Measurements from ENCODE around the gene C2orf76. TPM values are rescaled to one million over a fixed set of nuclear protein-coding genes. Genes with fewer than 3 reads are reported as not detected.

C2orf76 gene
- total and polyA plus RNA-seq, 10 of the 15 experiments (the other 5 are each of a cell fraction or from before 2014, with no cell fraction given): 14.0 to 46.1 (median 25.4) TPM

DNA sequence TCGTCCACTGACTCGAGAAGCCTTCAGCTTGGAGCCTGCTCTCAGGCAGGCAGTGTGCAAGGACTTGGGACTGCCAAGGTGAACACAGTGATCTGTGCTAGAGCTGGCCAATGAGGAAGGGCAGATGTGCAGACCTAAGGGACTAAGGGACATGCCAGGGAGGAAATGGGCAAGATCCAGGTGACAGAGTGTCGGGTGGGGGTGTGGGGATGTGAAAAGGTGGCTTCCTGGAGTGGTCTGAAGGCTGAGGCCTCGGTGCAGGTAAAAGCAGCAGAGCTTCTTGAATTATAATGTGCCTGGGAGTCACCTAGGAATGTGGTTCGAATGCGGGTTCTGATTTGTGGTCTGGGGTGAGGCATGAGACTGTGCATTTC is 101.0 kb downstream of the C2orf76 start:
- intact Hi-C loops (cut with micrococcal nuclease; ENCODE audit: unreplicated experiment): loop anchor here (1.0 kb wide), 1 partner anchor 384 kb away; no protein-coding TSS in a partner anchor
- H3K27me3 ChIP-seq (replicated peaks in 1 of 2; ENCODE audit: control insufficient read depth in 2 of 2, insufficient read depth in 2 of 2, low read length in 1 of 2): no peaks in the 10 kb centered on the region
- no peak overlapping the region for H3K4me2 ChIP-seq (ENCODE audit: control insufficient read depth, insufficient read depth)
- no peaks in the 10 kb centered on the region for H3K9me3 ChIP-seq (replicated peaks; ENCODE audit: control insufficient read depth, insufficient read depth, low read length)
- H3K4me3 ChIP-seq: no peak overlapping the region
- H3K79me2 ChIP-seq (ENCODE audit: control insufficient read depth, insufficient read depth, low read length): no peaks in the 10 kb centered on the region
- SMC1A ChIA-PET (ENCODE audit: uncharacterized antibody, unreplicated experiment): interaction anchor here (0.6 to 1.8 kb wide), 6 partner anchors 16 to 384 kb away, joined by 3 to 4 read pairs (median 4); no protein-coding TSS in a partner anchor
- H3K4me1 ChIP-seq (ENCODE audit: control insufficient read depth, insufficient read depth, low read length): no peaks in the 10 kb centered on the region
- RAD21 ChIA-PET (ENCODE audit: unreplicated experiment): interaction anchor here (3.2 kb wide), 1 partner anchor 384 kb away, joined by 10 read pairs; no protein-coding TSS in a partner anchor
- no peak overlapping the region for H3K27ac ChIP-seq (ENCODE audit: control insufficient read depth, insufficient read depth)
- POLR2A ChIA-PET: no interaction called here
- no peak for TF ChIP-seq CHD2 (IDR thresholded peaks at IDR 0.05; ENCODE audit: borderline replicate concordance, low read depth, low read length)
- TF ChIP-seq, protein P1, sequence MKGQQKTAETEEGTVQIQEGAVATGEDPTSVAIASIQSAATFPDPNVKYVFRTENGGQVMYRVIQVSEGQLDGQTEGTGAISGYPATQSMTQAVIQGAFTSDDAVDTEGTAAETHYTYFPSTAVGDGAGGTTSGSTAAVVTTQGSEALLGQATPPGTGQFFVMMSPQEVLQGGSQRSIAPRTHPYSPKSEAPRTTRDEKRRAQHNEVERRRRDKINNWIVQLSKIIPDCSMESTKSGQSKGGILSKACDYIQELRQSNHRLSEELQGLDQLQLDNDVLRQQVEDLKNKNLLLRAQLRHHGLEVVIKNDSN (IDR thresholded peaks at IDR 0.05; ENCODE audit: borderline replicate concordance, extremely low read length, insufficient read depth, low read depth, low read length): no peak
- TF ChIP-seq, protein P2, sequence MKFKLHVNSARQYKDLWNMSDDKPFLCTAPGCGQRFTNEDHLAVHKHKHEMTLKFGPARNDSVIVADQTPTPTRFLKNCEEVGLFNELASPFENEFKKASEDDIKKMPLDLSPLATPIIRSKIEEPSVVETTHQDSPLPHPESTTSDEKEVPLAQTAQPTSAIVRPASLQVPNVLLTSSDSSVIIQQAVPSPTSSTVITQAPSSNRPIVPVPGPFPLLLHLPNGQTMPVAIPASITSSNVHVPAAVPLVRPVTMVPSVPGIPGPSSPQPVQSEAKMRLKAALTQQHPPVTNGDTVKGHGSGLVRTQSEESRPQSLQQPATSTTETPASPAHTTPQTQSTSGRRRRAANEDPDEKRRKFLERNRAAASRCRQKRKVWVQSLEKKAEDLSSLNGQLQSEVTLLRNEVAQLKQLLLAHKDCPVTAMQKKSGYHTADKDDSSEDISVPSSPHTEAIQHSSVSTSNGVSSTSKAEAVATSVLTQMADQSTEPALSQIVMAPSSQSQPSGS (IDR thresholded peaks at IDR 0.05; ENCODE audit: low read length): no peak
- TF ChIP-seq IRF4 (IDR thresholded peaks at IDR 0.05; ENCODE audit: low read depth, low read length): no peak
- no peak for TF ChIP-seq NBN (IDR thresholded peaks at IDR 0.05)
- TF ChIP-seq RAD21 (IDR thresholded peaks at IDR 0.05; ENCODE audit: insufficient read depth, low read depth, low read length): no peak
- TF ChIP-seq ETV6 (conservative IDR thresholded peaks at IDR 0.05 in 1 of 2, IDR thresholded peaks at IDR 0.05 in 1 of 2; ENCODE audit: borderline replicate concordance in 1 of 2, low read depth in 1 of 2): no peak
- no peak for TF ChIP-seq KDM1A (IDR thresholded peaks at IDR 0.05; ENCODE audit: borderline replicate concordance)
- TF ChIP-seq RELA (IDR thresholded peaks at IDR 0.05; ENCODE audit: borderline replicate concordance, partially characterized antibody): no peak
- TF ChIP-seq HDGF (IDR thresholded peaks at IDR 0.05): no peak
- FAIRE-seq: no peak
- 49% methylated on average over 6 of the region's 6 CpGs for WGBS (ENCODE audit: insufficient coverage, insufficient replicate concordance, low lambda C conversion rate, missing lambda C conversion rate)
- in situ Hi-C loops (cut with MboI): no loop called here
- CTCF ChIA-PET: interaction anchor here (0.8 to 1.9 kb wide), 7 partner anchors 39 to 384 kb away, joined by 3 to 10 read pairs (median 4); partner anchors contain the start of genes C2orf76 and DBI
- no peaks in the 10 kb centered on the region for H4K20me1 ChIP-seq (ENCODE audit: control insufficient read depth, insufficient read depth)
- peaks cover 0 to 2% of the 10 kb centered on the region in 2 experiments; a peak in 1 of 4 replicates for H3K36me3 ChIP-seq (ENCODE audit: control insufficient read depth in 2 of 2, insufficient read depth in 2 of 2, low read length in 1 of 2)
- BruUV-seq (replicated peaks): no TSS peak
- no peak overlapping the region for H2AFZ ChIP-seq (ENCODE audit: control insufficient read depth, low read depth, low read length)
- no peak for ATAC-seq
- no peak overlapping the region for H3K9ac ChIP-seq (ENCODE audit: control insufficient read depth, insufficient read depth, low read length)
- DNase-seq (ENCODE audit: low read depth, low spot score): no peak

All from GM12878 (cell line).